Neural cell (in vitro differentiated cells): Measurements from ENCODE around the gene VEZF1. TPM values are rescaled to one million over a fixed set of nuclear protein-coding genes. Genes with fewer than 3 reads are reported as not detected.

Experiments used
- H2AFZ ChIP-seq: fragments of 200-600, 300-800 bp; sonication (generic), shearing (Covaris generic); 2 replicates; pipeline ENCODE4 v1.6.0; 2014; ENCODE audit warnings: low read depth, mild to moderate bottlenecking, antibody characterized with exemption, low read length, moderate library complexity
- H3F3A ChIP-seq: fragments of 200-600 bp; shearing (Covaris generic); 2 replicates; pipeline ENCODE4 v1.6.1; 2016; ENCODE audit warnings: mild to moderate bottlenecking, moderate library complexity, mixed read lengths, antibody characterized with exemption, low read length; ENCODE audit not compliant: insufficient read depth, poor library complexity, severe bottlenecking
- H3K27ac ChIP-seq: fragments of 200-600, 300-800 bp; sonication (generic), shearing (Covaris generic); 2 replicates; pipeline ENCODE4 v1.5.1; 2014; ENCODE audit warnings: mild to moderate bottlenecking, low read length, moderate library complexity
- H3K27me3 ChIP-seq: fragments of 300-800, 200-600 bp; sonication (generic), shearing (Covaris generic); 2 replicates; pipeline ENCODE4 v1.6.0; 2014; ENCODE audit warnings: mild to moderate bottlenecking, low read depth, low read length, moderate library complexity; ENCODE audit not compliant: insufficient read depth
- H3K36me3 ChIP-seq: fragments of 300-800, 200-600 bp; sonication (generic), shearing (Covaris generic); 2 replicates; pipeline ENCODE4 v1.5.1; 2014; ENCODE audit warnings: mild to moderate bottlenecking, antibody characterized with exemption, low read length, moderate library complexity; ENCODE audit not compliant: insufficient read depth
- H3K4me2 ChIP-seq: fragments of 300-800, 200-600 bp; sonication (generic), shearing (Covaris generic); 2 replicates; pipeline ENCODE4 v1.6.0; 2014; ENCODE audit warnings: mild to moderate bottlenecking, low read length
- H3K4me3 ChIP-seq: fragments of 300-800, 200-600 bp; sonication (generic), shearing (Covaris generic); 2 replicates; pipeline ENCODE4 v1.5.1; 2014; ENCODE audit warnings: mild to moderate bottlenecking, low read length, moderate library complexity
- H3K79me2 ChIP-seq: fragments of 200-600 bp; shearing (Covaris generic); replicated peaks from 2 replicates; pipeline ENCODE4 v1.6.0; 2014; ENCODE audit warnings: mild to moderate bottlenecking, low read length, moderate library complexity; ENCODE audit not compliant: insufficient read depth
- H3K9ac ChIP-seq: fragments of 300-800, 200-600 bp; sonication (generic), shearing (Covaris generic); 2 replicates; pipeline ENCODE4 v1.6.1; 2016; ENCODE audit warnings: mild to moderate bottlenecking, low read length, mixed read lengths
- H3K9me2 ChIP-seq: fragments of 200-600 bp; shearing (Covaris generic); 2 replicates; pipeline ENCODE4 v1.6.1; 2016; ENCODE audit warnings: mild to moderate bottlenecking, low read length, mixed read lengths; ENCODE audit not compliant: insufficient read depth
- H3K9me3 ChIP-seq: fragments of 200-600, 300-800 bp; sonication (generic), shearing (Covaris generic); 2 replicates; pipeline ENCODE4 v1.6.1; 2016; ENCODE audit warnings: mild to moderate bottlenecking, mixed run types, low read length, moderate library complexity, mixed read lengths
- H4K20me1 ChIP-seq: fragments of 200-600 bp; shearing (Covaris generic); 2 replicates; pipeline ENCODE4 v1.6.1; 2016; ENCODE audit warnings: mild to moderate bottlenecking, mixed run types; ENCODE audit not compliant: insufficient read depth
- EP300 ChIP-seq: fragments of 450-650 bp; conservative IDR thresholded peaks from 2 replicates; pipeline ENCODE4 v1.6.1; 2014; ENCODE audit warnings: antibody characterized with exemption, mild to moderate bottlenecking, moderate library complexity; ENCODE audit not compliant: poor library complexity, severe bottlenecking
- EZH2 ChIP-seq: fragments of 200-600, 300-800 bp; shearing (Covaris generic), sonication (generic); IDR thresholded peaks from 2 replicates; pipeline ENCODE4 v1.6.1; 2014; ENCODE audit warnings: antibody characterized with exemption, low read length, borderline replicate concordance, mild to moderate bottlenecking; ENCODE audit not compliant: insufficient read depth, poor library complexity, severe bottlenecking
- MXI1 ChIP-seq: fragments of 450-650 bp; conservative IDR thresholded peaks from 2 replicates; pipeline ENCODE4 v1.6.1; 2014; ENCODE audit warnings: antibody characterized with exemption, mild to moderate bottlenecking; ENCODE audit not compliant: poor library complexity, severe bottlenecking
- POLR2AphosphoS5 ChIP-seq: IDR thresholded peaks from 2 replicates; pipeline ENCODE4 v1.6.1; 2012
- RAD21 ChIP-seq: fragments of 450-650 bp; conservative IDR thresholded peaks from 2 replicates; pipeline ENCODE4 v1.6.1; 2014; ENCODE audit warnings: antibody characterized with exemption, mild to moderate bottlenecking, moderate library complexity
- SMC3 ChIP-seq: fragments of 450-650 bp; conservative IDR thresholded peaks from 2 replicates; pipeline ENCODE4 v1.6.1; 2014; ENCODE audit warnings: antibody characterized with exemption, mild to moderate bottlenecking, moderate library complexity; ENCODE audit not compliant: poor library complexity
- TAF1 ChIP-seq: IDR thresholded peaks from 2 replicates; pipeline ENCODE4 v1.6.1; 2012; ENCODE audit warnings: low read depth
- polyA plus RNA-seq: library from polyadenylated mRNA; depleted of rRNA; stranded (reverse); fragments of >200 nt; gene quantifications from 2 replicates; pipeline ENCODE4 v1.2.3, GENCODE V29; 2014
- TF ChIP-seq, protein P1 (sequence below): IDR thresholded peaks from 2 replicates; pipeline ENCODE4 v1.6.1; 2012; ENCODE audit warnings: borderline replicate concordance
- TF ChIP-seq, protein P2 (sequence below): fragments of 450-650 bp; IDR thresholded peaks from 2 replicates; pipeline ENCODE4 v1.5.1; 2014; ENCODE audit warnings: antibody characterized with exemption, mild to moderate bottlenecking, moderate library complexity; ENCODE audit not compliant: poor library complexity, severe bottlenecking

VEZF1 gene
- polyA plus RNA-seq, 1 donor from 2014 or later, result 64.6 TPM

DNA sequence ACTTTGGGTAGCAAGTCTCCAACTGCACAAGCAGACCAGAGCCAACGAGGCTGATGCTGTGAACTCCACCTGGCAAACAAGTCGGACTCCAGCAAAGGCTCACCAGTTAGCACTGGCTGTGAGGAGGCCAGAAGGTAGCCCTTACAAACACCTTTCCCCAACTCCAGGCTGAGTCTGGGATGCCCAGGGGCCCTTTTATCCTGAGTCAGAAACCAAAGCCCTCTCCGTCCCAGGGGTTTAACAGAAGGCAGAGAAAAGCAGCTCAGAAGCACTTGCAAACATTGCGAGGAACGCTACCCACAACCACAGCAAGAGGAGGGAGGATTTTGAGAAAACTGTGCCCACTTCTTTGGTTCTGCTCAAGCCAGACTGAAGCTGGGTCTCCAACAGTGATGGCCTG is 57.8 kb downstream of the VEZF1 start:
- no peaks in the 10 kb centered on the region for H4K20me1 ChIP-seq
- no peaks in the 10 kb centered on the region for H3F3A ChIP-seq
- no peak overlapping the region for H3K4me2 ChIP-seq
- H3K9me2 ChIP-seq, result no peaks in the 10 kb centered on the region
- no peaks in the 10 kb centered on the region for H3K9me3 ChIP-seq
- no peaks in the 10 kb centered on the region for H3K27me3 ChIP-seq
- no peaks in the 10 kb centered on the region for H3K36me3 ChIP-seq
- no peak overlapping the region for H3K4me3 ChIP-seq
- H2AFZ ChIP-seq, result no peak overlapping the region
- H3K79me2 ChIP-seq, result peaks cover 3% of the 10 kb centered on the region
- TF ChIP-seq, protein P1, sequence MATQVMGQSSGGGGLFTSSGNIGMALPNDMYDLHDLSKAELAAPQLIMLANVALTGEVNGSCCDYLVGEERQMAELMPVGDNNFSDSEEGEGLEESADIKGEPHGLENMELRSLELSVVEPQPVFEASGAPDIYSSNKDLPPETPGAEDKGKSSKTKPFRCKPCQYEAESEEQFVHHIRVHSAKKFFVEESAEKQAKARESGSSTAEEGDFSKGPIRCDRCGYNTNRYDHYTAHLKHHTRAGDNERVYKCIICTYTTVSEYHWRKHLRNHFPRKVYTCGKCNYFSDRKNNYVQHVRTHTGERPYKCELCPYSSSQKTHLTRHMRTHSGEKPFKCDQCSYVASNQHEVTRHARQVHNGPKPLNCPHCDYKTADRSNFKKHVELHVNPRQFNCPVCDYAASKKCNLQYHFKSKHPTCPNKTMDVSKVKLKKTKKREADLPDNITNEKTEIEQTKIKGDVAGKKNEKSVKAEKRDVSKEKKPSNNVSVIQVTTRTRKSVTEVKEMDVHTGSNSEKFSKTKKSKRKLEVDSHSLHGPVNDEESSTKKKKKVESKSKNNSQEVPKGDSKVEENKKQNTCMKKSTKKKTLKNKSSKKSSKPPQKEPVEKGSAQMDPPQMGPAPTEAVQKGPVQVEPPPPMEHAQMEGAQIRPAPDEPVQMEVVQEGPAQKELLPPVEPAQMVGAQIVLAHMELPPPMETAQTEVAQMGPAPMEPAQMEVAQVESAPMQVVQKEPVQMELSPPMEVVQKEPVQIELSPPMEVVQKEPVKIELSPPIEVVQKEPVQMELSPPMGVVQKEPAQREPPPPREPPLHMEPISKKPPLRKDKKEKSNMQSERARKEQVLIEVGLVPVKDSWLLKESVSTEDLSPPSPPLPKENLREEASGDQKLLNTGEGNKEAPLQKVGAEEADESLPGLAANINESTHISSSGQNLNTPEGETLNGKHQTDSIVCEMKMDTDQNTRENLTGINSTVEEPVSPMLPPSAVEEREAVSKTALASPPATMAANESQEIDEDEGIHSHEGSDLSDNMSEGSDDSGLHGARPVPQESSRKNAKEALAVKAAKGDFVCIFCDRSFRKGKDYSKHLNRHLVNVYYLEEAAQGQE, result no peak
- TF ChIP-seq EZH2, result no peak
- TF ChIP-seq TAF1, result no peak
- no peak for TF ChIP-seq SMC3
- TF ChIP-seq RAD21, result no peak
- no peak for TF ChIP-seq EP300
- TF ChIP-seq POLR2AphosphoS5, result no peak
- TF ChIP-seq, protein P2, sequence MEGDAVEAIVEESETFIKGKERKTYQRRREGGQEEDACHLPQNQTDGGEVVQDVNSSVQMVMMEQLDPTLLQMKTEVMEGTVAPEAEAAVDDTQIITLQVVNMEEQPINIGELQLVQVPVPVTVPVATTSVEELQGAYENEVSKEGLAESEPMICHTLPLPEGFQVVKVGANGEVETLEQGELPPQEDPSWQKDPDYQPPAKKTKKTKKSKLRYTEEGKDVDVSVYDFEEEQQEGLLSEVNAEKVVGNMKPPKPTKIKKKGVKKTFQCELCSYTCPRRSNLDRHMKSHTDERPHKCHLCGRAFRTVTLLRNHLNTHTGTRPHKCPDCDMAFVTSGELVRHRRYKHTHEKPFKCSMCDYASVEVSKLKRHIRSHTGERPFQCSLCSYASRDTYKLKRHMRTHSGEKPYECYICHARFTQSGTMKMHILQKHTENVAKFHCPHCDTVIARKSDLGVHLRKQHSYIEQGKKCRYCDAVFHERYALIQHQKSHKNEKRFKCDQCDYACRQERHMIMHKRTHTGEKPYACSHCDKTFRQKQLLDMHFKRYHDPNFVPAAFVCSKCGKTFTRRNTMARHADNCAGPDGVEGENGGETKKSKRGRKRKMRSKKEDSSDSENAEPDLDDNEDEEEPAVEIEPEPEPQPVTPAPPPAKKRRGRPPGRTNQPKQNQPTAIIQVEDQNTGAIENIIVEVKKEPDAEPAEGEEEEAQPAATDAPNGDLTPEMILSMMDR, result no peak
- no peak for TF ChIP-seq MXI1
- no peak overlapping the region for H3K9ac ChIP-seq
- H3K27ac ChIP-seq, result no peak overlapping the region

DNA sequence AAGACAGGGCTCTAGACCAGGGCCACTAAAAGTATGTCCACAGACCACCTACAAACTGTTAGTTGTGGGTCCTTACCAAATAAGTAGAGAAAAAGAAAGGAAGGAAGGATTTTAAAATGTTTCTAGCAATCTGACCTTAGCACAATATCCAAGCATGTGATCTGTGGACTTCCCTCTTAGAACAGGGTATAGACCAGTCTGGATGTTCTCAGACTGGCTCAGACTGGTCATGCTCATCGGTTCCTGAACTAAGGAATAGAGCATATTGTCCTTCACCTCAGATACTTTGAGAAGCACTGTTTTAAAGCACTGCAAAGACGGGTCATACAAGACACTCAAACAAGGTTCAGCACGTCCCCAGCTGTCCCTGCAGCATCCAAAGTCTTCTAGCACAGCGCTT is 58.7 kb downstream of the VEZF1 start:
- no peaks in the 10 kb centered on the region for H3K9me2 ChIP-seq
- H2AFZ ChIP-seq, result no peak overlapping the region
- H4K20me1 ChIP-seq, result no peaks in the 10 kb centered on the region
- no peaks in the 10 kb centered on the region for H3F3A ChIP-seq
- H3K4me3 ChIP-seq, result no peak overlapping the region
- no peak overlapping the region for H3K27ac ChIP-seq
- TF ChIP-seq EP300, result no peak
- no peak for TF ChIP-seq RAD21
- TF ChIP-seq MXI1, result no peak
- TF ChIP-seq SMC3, result no peak
- no peak overlapping the region for H3K4me2 ChIP-seq
- peaks cover 3% of the 10 kb centered on the region for H3K79me2 ChIP-seq
- no peak overlapping the region for H3K9ac ChIP-seq
- no peaks in the 10 kb centered on the region for H3K9me3 ChIP-seq
- H3K36me3 ChIP-seq, result no peaks in the 10 kb centered on the region
- no peaks in the 10 kb centered on the region for H3K27me3 ChIP-seq

DNA sequence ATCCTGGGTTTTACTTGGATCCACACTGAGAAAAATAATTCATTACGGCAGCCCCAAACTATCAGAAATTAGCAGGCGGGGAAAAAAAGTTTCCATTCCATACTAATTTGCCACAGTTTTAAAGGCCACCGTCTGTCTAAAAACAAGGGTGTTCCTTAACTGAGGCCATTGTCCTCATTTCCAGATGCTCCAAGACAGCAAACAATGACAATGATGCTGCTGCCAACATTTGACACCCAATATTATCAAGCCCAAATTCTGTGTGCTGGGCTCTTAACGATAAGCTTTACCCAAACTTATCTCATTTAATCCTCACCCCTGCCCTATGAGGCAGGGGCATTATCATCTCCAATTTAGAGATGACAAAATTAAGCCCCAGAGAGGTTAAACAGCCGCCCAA is 59.1 kb downstream of the VEZF1 start:
- Histone ChIP-seq H3K9ac (no peak overlapping the region), H3K9me3 (no peaks in the 10 kb centered on the region), H2AFZ (no peak overlapping the region), H3K27me3 (no peaks in the 10 kb centered on the region), H3K79me2 (peaks cover 3% of the 10 kb centered on the region), H3K27ac (no peak overlapping the region), H3F3A (no peaks in the 10 kb centered on the region), H4K20me1 (no peaks in the 10 kb centered on the region), H3K4me2 (no peak overlapping the region), H3K9me2 (no peaks in the 10 kb centered on the region), H3K4me3 (no peak overlapping the region), H3K36me3 (no peaks in the 10 kb centered on the region)
- TF ChIP-seq, protein P2, result no peak
- TF ChIP-seq EP300, result no peak
- no peak for TF ChIP-seq TAF1
- TF ChIP-seq SMC3, result no peak
- TF ChIP-seq RAD21, result no peak
- TF ChIP-seq MXI1, result no peak
- no peak for TF ChIP-seq EZH2
- TF ChIP-seq POLR2AphosphoS5, result no peak
- TF ChIP-seq, protein P1, result no peak
